Heart left ventricle (tissue), 16 donors: ENCODE measurements around the gene ZNF521. TPM values are rescaled to one million over a fixed set of nuclear protein-coding genes. Genes with fewer than 3 reads are reported as not detected.

Source experiments
- ATAC-seq, 4 donors: fragments of 200-7000 bp; cut with Tn5 transposase; one replicate each; pipeline ENCODE4 v1.9.1; 2020 to 2022; ENCODE audit warnings: moderate library complexity in 4 of 4, mild to moderate bottlenecking in 3 of 4, moderate number of reproducible peaks in 1 of 4
- DNase-seq, 5 donors: peaks; one replicate each; pipeline ENCODE4 v3.0.0-alpha.2; 2020
- H3K27ac ChIP-seq, 12 donors: fragments of 200-600 bp; sonication (generic) in 4 of 12; one replicate each; pipeline versions ENCODE4 v1.5.0 to v1.8.0; 2016 to 2022; ENCODE audit warnings: mild to moderate bottlenecking in 2 of 12
- H3K27me3 ChIP-seq, 9 donors: fragments of 200-600 bp; sonication (generic) in 2 of 9; one replicate each; pipeline versions ENCODE4 v1.5.1 to v1.8.0; 2016 to 2022; ENCODE audit warnings: mild to moderate bottlenecking in 3 of 9
- H3K36me3 ChIP-seq, 9 donors: fragments of 200-600 bp; sonication (generic) in 2 of 9; one replicate each; pipeline versions ENCODE4 v1.5.0 to v1.8.0; 2018 to 2022; ENCODE audit warnings: mild to moderate bottlenecking in 2 of 9
- H3K4me1 ChIP-seq, 12 donors: fragments of 200-600 bp; sonication (generic) in 4 of 12; one replicate each; pipeline versions ENCODE4 v1.5.0 to v1.8.0; 2016 to 2022; ENCODE audit warnings: mild to moderate bottlenecking in 3 of 12
- H3K4me3 ChIP-seq, 12 donors: fragments of 200-600 bp; sonication (generic) in 4 of 12; one replicate each; pipeline versions ENCODE4 v1.5.0 to v1.8.0; 2017 to 2022; ENCODE audit warnings: mild to moderate bottlenecking in 9 of 12, moderate library complexity in 4 of 12
- H3K9me3 ChIP-seq, 12 donors: fragments of 200-600 bp; sonication (generic) in 4 of 12; one replicate each; pipeline versions ENCODE4 v1.5.0 to v1.8.0; 2016 to 2022; ENCODE audit warnings: mild to moderate bottlenecking in 1 of 12
- POLR2A ChIP-seq, 2 donors: fragments of 450-650 bp; IDR thresholded peaks; one replicate each; pipeline ENCODE4 v1.6.1; 2017; ENCODE audit warnings: antibody characterized with exemption in 2 of 2, mild to moderate bottlenecking in 2 of 2, moderate library complexity in 2 of 2
- WGBS, 4 donors: extraction: QIAGEN DNeasy Blood & Tissue Kit in 2 of 4; methylation state at CpG; one replicate each; pipeline versions ENCODE4 v1.1.5 to v1.1.7; 2013 to 2018; 5-methylcytosine and 5-hydroxymethylcytosine counted together
- intact Hi-C, 10 donors: fragments of 100-400 bp; cut with DNase I; formaldehyde crosslinking; loops; one replicate each; pipeline versions ENCODE4 v1.11.1 to v1.14.2; 2022
- polyA plus RNA-seq, 2 donors: library from polyadenylated mRNA; stranded (reverse); fragments of 200-250 nt; gene quantifications; one replicate each; pipeline ENCODE4 v1.2.3, GENCODE V29; 2013
- total RNA-seq, 9 donors: library from RNA; depleted of rRNA in 2 of 9; stranded (reverse); fragments of >200 nt in 2 of 9; fragmentation: NEBNext Ultra II Directional in 3 of 9; extraction: Animal tissue kit (Norgen Biotek cat#: 25700) in 3 of 9; gene quantifications; one replicate each; pipeline versions ENCODE4 v1.1.0 to v1.2.4, GENCODE V29; 2016 to 2023
- TF ChIP-seq, protein P1 (sequence below), 12 donors: fragments of 200-600 bp; sonication (generic) in 4 of 12; IDR thresholded peaks; one replicate each; pipeline versions ENCODE4 v1.5.0 to v1.8.0; 2018 to 2022; ENCODE audit warnings: antibody characterized with exemption in 12 of 12, mild to moderate bottlenecking in 5 of 12
- donor health status: ischemic (EF 13 %, LVEDD 7.1; RV severe dilation, severe dysfunction).
- donor health status: healthy with polysubstance abuse.
- donor health status: DM: no; HTN: yes; CAD: no.
- donor health status: DM: no; HTN: no; CAD: no.
- donor health status: ischemic (EF 25% LVEDD 6.9; RV normal size, moderate dysfunction).
- donor health status: ischemic (EF 25% LVEDD 5.7; RV mildly dilated, moderate dysfunction).
- donor health status: healthy.
- donor health status: DM: yes; HTN: yes; CAD: no.
- donor health status: ischemic (EF 35%, LVEDD 5.7; RV mildly dilated, moderate dysfunction).
- donor health status: nonischemic (EF 11% LVEDD 7.7; RV severe dilation, severe dysfunction).
- donor health status: DM: yes; HTN: yes; CAD: no.
- donor health status: PGD.
- donor health status: ischemic (EF 29% LVEDD 5.4; RV normal size, mild dysfunction).
- donor health status: nonischemic (EF 23%, LVEDD 6.1; RV moderate dilation, normal function).

The ZNF521 gene
- total and polyA plus RNA-seq, 11 donors = 1.5 to 24.4 (median 14.9) TPM

DNA sequence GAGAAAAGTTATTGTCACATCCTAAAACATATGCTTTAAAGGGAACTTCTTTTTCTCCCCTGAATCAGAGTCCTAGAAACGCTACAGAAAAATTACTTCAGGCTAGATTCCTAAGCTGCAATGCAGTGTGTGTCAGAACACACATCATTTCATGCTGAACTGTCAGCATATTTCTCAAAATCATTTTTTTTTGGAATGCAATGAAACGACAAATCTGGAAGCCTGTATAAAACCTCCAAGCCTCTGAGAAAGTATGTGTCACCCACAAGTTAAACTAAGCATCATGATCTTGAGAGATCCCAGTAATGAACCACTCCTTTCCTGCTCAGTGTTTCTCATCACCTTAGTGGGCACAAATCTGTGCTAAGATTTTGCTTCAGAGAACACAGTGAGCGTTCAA is 276.2 kb downstream of the ZNF521 start:
- Histone ChIP-seq H3K36me3 (peaks cover 0 to 11% (median 0%) of the 10 kb centered on the region in 9 donors), H3K9me3 (no peaks in the 10 kb centered on the region), H3K4me3 (no peak overlapping the region), H3K4me1 (no peaks in the 10 kb centered on the region), H3K27me3 (no peaks in the 10 kb centered on the region), H3K27ac (no peak overlapping the region)
- no peak for ATAC-seq
- WGBS, 4 donors = 86 to 93% (median 88%) methylated on average over 3 of the region's 3 CpGs
- intact Hi-C loops = loop anchor here in 1 of 10 donors (10.0 kb wide), 1 partner anchor 191 kb away; no protein-coding TSS in a partner anchor
- no peak for DNase-seq
- no peak for TF ChIP-seq POLR2A (IDR thresholded peaks at IDR 0.05)
- TF ChIP-seq, protein P1, sequence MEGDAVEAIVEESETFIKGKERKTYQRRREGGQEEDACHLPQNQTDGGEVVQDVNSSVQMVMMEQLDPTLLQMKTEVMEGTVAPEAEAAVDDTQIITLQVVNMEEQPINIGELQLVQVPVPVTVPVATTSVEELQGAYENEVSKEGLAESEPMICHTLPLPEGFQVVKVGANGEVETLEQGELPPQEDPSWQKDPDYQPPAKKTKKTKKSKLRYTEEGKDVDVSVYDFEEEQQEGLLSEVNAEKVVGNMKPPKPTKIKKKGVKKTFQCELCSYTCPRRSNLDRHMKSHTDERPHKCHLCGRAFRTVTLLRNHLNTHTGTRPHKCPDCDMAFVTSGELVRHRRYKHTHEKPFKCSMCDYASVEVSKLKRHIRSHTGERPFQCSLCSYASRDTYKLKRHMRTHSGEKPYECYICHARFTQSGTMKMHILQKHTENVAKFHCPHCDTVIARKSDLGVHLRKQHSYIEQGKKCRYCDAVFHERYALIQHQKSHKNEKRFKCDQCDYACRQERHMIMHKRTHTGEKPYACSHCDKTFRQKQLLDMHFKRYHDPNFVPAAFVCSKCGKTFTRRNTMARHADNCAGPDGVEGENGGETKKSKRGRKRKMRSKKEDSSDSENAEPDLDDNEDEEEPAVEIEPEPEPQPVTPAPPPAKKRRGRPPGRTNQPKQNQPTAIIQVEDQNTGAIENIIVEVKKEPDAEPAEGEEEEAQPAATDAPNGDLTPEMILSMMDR (IDR thresholded peaks at IDR 0.05) = no peak

DNA sequence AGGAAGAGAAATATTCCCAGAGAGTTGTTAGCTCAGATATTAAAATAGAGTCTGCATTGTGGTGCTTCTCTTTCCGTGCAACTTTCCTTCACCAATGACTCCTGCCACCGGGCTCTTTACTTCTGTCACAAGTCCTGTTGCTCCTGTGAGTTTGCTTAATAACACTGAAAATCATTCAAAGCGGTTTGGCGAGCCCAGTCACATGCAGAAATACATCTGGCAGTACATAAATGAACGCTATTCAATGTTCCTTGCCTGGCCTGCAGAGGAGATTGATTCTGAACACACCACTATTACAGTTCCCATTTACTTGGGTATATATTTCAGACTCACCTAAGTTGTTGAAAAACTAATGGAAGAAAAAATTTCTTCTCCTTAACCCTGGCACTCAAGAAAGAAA is 276.6 kb downstream of the ZNF521 start:
- no peak for ATAC-seq
- Histone ChIP-seq H3K4me1 (no peaks in the 10 kb centered on the region), H3K9me3 (no peaks in the 10 kb centered on the region), H3K27ac (no peak overlapping the region), H3K4me3 (no peak overlapping the region), H3K27me3 (no peaks in the 10 kb centered on the region), H3K36me3 (peaks cover 0 to 10% (median 0%) of the 10 kb centered on the region in 9 donors)
- TF ChIP-seq, protein P1 (IDR thresholded peaks at IDR 0.05) = no peak
- no peak for TF ChIP-seq POLR2A (IDR thresholded peaks at IDR 0.05)
- no peak for DNase-seq
- intact Hi-C loops = loop anchor here in 1 of 10 donors (10.0 kb wide), 1 partner anchor 191 kb away; no protein-coding TSS in a partner anchor
- WGBS, 4 donors = 88 to 93% (median 92%) methylated on average over 5 of the region's 5 CpGs

DNA sequence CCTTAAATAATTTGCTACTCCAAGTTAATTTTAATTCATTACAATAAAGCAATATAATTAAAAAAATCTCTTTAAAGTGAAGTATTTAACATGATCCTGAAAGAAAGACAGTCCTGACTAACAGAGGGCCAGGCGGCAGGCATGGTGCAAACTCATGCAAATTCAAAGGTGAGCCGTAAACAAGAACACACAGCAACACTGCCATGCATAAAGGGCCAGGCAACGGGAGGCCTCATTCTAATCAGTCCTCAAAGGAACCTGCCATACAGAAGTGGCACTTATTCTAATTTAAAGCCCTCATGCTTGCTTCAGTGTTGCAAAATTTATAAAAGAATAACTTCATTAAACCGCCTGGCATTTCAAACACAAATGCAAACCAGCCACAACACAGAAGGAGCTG is 277.0 kb downstream of the ZNF521 start:
- no peak overlapping the region for H3K27ac ChIP-seq
- intact Hi-C loops = loop anchor here in 1 of 10 donors (10.0 kb wide), 1 partner anchor 190 kb away; no protein-coding TSS in a partner anchor
- H3K4me3 ChIP-seq = no peak overlapping the region
- no peaks in the 10 kb centered on the region for H3K27me3 ChIP-seq
- H3K9me3 ChIP-seq = no peaks in the 10 kb centered on the region
- 92 to 97% (median 93%) methylated on average over 4 of the region's 4 CpGs for WGBS, 4 donors
- ATAC-seq (no peak), DNase-seq (no peak)
- H3K4me1 ChIP-seq = no peaks in the 10 kb centered on the region
- TF ChIP-seq, protein P1 (IDR thresholded peaks at IDR 0.05) = no peak
- TF ChIP-seq POLR2A (IDR thresholded peaks at IDR 0.05) = no peak
- peaks cover 0 to 6% (median 0%) of the 10 kb centered on the region in 9 donors for H3K36me3 ChIP-seq

DNA sequence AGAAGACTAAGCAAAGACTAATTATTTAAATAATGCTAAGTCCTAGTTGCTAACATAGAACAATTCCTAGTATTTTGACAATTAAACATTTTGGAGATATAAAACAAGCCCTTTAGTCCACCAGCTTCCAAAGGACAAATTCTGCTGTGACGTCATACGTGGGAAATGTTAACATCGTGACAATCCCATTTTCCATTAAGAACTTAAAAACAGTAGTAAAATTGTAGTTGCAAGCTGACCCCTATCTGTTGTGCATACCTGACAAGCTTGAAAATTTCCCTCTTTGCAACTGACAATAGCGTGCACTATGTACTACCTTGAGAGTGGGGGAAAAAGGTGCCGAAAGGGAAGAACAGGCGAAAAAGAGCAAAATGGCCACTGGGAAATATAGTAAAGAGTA is 279.8 kb downstream of the ZNF521 start:
- TF ChIP-seq, protein P1 (IDR thresholded peaks at IDR 0.05) = no peak
- no peak for TF ChIP-seq POLR2A (IDR thresholded peaks at IDR 0.05)
- 96 to 98% (median 97%) methylated on average over 6 of the region's 6 CpGs for WGBS, 4 donors
- Histone ChIP-seq H3K27me3 (no peaks in the 10 kb centered on the region), H3K9me3 (no peaks in the 10 kb centered on the region), H3K27ac (no peak overlapping the region), H3K4me3 (no peak overlapping the region), H3K36me3 (no peaks in the 10 kb centered on the region), H3K4me1 (peaks cover 0 to 5% (median 0%) of the 10 kb centered on the region in 12 donors)
- no peak for DNase-seq
- ATAC-seq = no peak
- intact Hi-C loops = loop anchor here in 1 of 10 donors (10.0 kb wide), 1 partner anchor 187 kb away; no protein-coding TSS in a partner anchor
